Stimulated activated CD8-positive, alpha-beta memory T cell treated with anti-CD3 and anti-CD28 coated beads, Interleukin-12 subunit alpha, Interleukin-12 subunit beta, amount 100 ng/mL, for 24 hours (primary cell): ENCODE measurements around the gene CTNND2.
"Not testable (repeated sequence)": the region's sequence is repeated elsewhere in the genome, so short reads cannot be mapped to it uniquely, and the experiment has no call there.

Experiments used
- DNase-seq: peaks from one replicate; pipeline ENCODE4 v3.0.0-alpha.2; 2020; ENCODE audit errors: extremely low read depth

Gene CTNND2

DNA sequence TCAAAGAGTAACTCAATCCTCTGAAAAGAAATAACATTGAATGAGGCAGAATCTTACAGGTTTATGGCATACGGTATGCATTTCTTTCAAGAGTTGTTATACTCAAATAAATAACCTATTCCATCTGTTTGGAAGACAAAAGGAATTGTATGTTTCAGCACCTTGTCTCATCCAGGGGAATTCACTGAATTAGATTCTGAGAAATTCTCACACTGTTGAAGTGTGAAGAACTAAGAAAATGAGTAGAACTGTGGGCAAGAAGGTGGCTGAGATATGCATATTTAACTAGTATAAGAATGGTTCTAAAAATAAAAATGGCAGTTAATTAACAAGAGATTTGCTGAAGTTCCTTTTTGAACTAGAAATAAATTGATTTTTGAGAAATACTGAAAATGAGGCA is 863.9 kb downstream of the CTNND2 start:
- no peak for DNase-seq

DNA sequence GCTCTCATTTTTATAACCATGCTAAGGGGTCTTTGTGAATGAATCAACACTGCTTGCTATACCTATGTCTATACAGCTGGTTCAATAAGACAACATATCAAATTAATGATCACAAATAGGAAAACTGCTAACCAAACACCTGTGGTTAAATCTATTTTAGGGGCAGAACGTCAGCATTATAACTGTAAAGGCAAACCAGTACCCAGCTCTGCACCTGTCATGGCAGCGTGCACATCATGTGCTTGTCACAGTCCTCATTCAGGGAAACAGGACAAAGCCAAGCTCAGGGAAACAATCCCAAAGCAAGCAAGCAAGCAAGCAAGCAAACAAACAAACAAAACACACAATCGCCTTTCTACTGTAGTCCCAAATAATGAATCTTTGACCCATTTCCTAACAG is 865.5 kb downstream of the CTNND2 start:
- DNase-seq, result no peak

DNA sequence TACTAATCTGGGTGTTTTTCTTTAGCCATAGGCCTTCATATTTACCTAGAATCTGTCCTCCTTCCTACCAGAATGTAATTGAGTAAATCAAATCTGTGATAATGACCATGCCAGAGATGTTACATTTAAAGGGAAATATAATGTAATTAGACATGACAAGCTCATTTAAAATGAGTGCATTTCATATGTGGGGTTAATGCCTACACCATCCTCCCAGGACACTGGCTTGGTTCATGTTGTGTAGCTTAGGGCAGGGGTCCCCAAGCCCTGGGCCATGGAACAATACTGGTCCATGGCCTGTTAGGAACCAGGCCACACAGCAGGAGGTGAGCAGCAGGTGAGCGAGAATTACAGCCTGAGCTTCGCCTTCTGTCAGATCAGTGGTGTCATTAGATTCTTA is 866.3 kb downstream of the CTNND2 start:
- no peak for DNase-seq

DNA sequence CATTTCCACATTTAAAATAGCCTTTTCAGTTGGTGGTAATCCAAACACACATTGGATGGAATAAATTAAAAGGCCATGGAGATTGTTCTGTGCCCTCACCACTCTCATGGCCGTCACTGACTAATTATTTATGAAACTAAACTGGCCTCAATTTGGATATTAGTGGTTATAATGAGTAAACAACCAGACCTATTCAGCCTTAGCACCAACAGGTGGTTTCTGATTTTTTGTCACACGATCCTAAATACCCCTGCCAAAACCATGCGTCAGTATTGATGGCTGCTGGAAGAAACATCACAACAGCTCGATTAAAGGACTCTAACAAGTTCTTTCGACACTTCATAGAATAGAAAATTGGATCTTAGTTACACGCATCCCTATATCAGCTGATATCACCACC is 867.2 kb downstream of the CTNND2 start:
- no peak for DNase-seq

DNA sequence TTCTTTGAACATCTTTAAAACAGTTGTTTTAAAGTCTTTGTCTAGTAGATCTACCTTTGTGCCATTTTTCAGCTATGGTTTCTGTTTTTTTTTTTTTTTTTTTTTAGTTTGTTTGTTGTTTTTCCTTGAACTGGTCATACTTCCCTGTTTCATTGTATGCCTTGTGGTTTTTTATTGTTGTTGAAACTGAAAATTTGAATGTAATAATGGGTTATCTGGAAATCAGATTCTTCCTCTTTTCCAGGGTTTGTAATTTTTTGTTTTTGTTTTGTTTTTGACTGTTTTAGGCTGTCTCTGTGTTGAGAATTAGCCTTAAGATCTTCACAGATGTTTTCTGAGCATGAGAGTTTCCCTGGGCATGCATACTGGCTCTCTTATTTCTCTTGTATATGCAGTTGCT is 873.6 kb downstream of the CTNND2 start:
- DNase-seq, result no peak

DNA sequence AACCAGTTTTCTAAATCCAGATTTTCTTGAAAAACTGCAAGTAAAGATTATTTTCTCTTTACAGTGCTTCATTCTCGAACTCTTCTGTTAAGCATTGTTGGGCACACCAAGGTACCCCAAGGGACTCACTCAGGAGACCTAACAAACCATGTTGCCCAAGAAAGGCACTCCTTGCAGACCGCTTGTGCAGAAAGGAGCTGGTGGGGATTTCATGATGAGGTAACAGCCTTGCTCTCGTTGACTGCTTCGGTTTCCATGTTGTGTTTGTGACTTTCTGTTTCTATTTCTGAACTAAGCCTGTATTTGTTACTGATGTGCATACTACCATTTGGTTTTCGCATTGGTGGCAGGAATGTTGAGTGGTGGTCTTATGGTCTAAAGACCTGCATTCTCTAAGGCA is 876.6 kb downstream of the CTNND2 start:
- DNase-seq, result no peak

DNA sequence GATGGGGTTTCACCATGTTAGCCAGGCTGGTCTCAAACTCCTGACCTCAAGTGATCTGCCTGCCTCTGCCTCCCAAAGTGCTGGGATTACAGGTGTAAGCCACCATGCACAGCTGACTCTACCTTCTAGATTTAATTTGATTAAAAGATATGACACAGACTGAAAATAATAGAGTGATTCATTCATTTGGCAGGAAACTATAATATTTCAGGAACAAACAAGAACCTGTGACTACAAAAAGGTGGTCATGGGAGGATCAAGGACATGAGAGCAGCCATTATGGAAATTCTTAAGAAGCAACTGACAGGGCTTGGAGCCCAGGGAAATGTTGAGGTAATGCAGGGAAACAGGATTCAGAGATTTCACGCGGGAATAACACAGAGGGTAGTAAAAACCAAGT is 877.7 kb downstream of the CTNND2 start:
- DNase-seq, result no peak

DNA sequence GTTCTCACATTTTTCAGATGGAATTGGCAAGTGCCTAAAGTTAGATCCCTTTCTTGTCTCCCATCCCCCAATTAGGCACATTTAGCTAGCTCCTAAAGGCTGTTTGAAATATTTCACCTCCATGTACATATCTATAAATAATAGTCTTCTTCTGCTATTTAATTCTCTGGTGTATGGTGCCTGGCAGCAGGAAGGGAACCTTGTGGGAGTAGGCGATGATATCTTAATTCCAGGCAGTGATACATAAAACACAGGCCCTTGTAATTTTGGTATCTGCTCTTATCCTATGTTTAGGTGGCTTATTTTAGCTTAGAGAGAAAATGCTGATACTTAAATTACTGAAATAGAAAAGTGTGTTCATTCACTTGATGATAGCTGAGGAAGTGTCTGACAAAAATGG is 880.3 kb downstream of the CTNND2 start:
- no peak for DNase-seq

DNA sequence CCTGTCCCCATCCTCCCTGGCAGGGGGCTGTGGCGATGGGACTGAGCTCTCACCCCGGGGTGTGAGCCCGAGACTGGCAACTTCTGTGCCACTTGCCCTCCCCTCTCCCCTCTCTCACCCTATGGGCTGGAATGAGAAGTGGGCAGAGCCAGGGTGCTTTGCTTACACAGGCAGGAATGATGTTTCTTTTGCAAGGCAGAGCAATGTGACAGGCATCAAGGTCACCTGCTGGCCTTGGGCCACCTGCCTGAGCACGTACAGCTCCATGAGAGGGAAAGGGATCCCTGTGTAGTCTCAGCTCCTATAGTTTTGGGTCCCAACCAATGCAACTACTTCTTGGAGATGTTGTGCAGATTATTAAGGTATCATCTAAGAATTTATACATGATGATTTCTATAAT is 890.5 kb downstream of the CTNND2 start:
- no peak for DNase-seq

DNA sequence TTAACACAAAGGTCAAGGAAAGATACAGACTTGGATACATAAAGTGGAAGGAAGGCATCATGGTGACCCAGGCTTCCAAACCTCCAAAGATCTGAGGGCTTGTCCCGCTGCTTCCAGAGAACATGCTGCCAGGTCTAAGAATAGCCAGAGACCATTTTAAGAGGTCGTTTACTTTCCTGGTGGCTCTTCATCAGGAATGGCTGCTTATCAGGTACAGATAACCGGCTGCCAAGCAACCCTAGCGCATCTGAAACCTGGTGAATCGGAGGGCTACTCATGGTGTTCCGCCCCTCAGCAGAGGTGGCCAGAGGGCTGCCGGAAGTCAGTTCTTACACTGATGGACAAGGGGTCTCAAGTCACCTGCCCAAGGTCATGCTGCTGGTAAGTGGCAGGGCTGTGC is 892.0 kb downstream of the CTNND2 start:
- no peak for DNase-seq

DNA sequence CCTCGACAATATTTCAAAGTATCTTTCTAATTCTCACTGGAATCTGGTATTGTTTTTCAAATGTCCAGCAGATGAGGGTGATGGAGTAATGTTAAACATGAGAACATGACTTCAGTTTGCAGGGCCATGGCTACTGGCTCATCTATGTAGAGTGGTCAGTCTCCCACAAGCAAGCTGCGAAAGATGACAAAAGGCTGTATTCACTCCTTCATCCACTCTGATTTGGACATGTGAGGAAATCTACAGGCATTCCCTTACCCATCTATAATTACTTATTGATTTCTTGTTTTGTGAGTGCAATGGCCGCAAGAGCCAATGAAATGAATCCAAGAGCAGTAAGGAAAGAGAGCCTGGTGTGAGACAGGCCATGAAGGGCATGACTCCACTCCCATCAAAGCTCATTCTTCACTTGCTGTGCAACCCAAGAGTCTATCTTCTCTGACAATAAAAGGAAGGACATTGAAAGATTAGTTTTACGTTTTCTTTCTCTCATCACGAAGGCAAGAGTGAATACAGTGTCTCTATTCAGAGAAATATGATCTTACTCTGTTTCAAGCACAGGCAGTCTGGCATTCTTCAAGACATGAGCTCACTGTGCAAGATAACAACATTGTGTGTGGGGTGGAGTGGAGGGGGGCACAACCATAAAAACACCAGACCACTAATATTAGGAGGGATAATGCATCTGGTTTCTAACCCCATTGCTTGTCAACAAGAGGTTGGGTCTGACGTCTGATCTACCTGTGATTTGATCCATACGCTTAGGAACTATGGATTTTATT is 893.6 kb downstream of the CTNND2 start:
- no peak for DNase-seq

DNA sequence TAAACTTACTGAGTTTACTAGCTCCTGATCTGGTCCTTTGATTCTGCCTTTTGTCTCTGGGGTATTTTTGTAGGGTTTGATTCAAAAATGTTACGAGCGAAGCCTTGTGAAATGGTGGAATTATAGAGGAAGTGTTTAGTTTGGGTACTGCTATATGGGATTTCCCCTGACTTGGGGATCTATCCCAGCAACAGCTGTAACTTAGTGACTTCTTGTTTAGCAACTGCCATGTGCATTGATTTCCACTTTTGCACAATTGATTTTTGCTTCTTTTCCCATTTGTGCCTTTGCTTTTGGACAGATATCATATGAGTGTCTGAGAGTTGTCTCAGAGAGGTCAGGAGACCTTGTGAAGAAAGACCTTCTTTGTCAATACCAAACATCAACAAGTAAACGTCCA is 894.7 kb downstream of the CTNND2 start:
- DNase-seq, result no peak

DNA sequence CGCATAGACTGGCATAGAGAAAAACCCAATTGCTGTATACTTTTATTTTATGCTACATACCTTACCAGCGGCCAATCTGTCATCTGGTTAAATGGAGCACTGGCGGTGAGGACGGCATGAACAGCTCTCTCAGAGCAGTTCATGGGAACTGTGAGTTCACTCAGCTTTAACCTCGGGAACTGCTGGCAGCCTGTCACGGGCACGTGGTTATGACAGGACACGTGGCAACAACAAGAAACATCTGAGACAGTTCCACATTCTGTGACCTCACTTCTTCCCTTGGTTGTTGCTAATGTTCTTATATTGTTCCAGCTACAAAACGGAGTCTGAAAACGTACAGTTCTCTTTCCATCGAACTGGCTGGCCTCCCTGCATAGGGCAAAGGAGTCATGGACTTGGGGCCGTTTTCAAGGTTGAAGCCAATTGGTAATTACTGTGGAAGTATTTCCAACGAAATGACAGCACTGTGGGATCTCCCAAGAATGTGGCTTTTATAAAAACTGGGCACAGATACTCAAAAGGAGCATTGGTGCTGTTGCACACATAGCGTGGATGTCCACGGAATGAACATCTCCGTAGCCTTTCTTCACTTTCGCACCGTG is 896.9 kb downstream of the CTNND2 start:
- DNase-seq, result no peak

DNA sequence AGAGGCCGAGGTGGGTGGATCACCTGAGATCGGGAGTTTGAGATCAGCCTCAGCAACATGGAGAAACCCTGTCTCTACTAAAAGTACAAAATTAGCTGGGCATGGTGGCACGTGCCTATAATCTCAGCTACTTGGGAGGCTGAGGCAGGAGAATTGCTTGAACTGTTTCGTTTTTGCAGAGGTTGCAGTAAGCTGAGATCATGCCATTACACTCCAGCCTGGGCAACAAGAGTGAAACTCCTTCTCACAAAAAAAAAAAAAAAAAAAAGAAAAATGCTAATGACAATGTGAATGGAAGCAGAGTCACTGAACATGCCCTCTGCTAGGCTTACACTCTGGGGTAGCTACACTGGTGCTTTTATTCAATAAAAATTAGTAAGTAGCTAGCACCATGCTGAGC is 899.7 kb downstream of the CTNND2 start:
- DNase-seq, result not testable (repeated sequence)

DNA sequence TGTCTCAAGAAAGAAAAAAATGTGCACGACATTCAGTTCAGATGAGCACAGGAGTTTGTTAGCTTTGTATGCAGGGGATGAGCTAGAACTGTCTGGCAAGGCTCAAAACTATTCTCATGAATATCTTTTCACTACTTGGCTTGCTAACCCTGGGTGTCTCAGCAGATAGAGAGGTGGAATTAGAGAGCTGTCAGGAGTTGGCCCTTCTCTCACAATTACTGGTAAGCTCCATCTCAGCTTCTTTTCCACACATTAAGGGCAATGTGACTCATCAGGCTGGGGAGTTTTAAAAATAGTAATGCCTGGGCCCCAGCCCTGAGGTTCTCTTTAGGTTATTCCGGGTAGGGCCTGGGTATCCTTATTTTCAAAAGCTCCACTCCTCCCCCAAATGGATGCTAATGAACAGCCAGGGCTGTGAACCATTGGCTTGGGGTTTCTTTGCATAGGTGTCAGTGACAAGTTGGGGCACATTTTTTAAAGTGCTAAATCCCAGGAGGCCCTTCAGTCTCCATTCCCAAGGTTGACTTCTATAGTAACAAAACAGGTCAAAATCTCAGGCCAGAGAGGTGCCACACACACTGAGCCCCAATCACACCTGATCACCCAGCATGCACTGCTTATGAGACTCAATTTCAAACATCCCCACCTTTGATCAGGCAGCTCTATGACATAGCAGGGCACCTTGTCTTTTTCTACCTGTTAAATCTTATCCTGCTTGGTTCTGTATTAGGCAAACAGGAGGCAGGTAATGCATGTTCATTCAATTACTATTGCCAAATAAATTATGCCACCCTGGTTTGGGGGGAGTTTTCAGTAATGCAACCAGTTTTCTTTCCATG is 903.5 kb downstream of the CTNND2 start:
- DNase-seq, result no peak

DNA sequence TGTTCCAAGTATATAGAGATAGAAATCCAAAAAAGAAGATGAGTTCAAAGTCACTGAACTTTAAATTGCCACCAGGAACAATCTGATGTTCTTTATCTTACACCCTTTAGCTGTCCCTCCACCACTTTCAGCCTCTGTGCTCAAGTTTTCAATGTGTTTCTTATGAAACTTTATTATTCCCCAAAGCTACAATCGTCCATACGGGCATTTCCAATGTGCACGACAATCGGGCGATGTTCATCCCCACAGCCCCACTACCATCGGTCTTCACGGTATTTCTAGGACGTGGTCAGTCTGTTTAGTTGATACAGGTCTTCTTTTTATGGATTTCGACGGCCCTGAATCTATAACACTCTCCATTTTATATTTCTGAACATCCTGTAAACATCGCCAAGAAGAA is 904.5 kb downstream of the CTNND2 start:
- DNase-seq, result no peak

DNA sequence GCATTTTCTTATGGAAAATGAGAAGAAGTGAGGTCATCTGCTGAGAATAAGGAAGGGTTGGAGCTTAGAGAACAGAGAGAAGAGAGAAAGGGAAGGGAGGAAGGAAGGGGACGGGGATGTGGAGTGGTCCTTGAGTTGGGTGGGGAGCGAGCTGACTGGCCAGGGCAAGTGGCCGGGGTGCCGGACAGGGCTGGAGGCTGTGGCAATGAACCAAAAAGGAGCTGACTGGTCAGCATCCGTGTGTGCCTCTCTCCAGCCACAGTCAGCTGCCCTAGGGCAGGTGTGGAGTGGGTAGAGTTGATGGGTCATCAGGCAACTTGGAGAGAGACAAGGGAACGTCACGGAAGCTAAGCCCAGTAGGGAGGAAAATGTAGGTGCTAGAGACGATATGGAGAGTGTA is 908.4 kb downstream of the CTNND2 start:
- DNase-seq, result no peak

DNA sequence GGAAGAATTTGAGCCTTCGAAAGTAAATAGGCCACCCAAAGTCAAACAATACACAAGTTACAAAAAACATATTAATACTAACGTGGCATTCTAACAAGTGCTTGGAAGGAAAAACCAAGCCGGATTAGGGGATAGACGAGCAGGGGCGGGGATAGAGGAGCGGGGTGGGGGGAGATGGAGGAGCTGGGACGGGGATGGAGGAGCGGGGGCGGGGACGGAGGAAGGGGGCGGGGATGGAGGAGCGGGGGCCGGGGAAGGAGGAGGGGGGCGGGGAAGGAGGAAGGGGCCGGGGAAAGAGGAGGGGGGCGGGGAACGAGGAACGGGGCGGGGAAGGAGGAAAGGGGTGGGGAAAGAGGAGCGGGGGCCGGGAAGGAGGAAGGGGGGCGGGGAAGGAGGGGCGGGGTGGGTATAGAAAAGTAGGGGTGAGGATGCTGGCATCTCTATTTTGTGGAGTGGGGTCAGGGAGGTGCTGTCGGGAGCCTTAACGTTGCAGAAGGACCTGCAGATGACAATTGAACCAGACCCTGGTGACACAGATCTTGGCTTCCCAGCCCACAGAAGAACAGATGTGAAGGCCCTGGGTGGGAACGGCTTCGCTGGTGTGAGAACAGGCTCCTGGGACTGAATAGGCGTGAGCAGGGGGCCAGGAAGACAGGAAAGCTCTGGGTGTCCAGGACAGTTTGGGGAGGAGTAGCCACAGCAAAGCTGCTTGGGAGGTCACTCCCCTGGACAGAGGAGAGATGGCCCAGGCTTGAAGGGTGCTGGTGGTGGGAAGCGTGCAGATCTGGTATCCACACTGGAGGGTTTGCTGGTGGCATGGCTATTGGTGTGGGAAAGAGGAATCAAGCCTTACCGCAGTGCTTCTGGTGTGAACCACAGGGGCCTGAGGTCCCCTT is 909.9 kb downstream of the CTNND2 start:
- no peak for DNase-seq

DNA sequence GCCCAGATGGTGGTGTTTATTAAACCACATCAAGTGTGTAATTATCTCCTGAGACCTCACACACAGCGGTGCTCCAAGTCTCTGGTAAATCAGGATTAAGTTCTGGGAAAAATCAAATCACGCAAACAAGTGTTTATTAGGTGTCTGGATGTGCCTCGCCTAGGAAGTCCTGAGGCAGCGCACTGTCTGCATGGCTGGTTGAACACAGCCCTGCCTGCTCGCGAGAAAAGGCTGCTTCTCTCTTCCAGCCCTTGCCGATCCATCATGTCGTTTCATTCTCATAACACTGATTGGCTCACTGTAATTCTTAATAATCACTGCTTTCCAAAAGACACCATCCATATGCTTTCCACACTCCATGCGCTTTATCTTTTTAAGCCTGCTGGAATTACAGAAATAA is 913.6 kb downstream of the CTNND2 start:
- no peak for DNase-seq

DNA sequence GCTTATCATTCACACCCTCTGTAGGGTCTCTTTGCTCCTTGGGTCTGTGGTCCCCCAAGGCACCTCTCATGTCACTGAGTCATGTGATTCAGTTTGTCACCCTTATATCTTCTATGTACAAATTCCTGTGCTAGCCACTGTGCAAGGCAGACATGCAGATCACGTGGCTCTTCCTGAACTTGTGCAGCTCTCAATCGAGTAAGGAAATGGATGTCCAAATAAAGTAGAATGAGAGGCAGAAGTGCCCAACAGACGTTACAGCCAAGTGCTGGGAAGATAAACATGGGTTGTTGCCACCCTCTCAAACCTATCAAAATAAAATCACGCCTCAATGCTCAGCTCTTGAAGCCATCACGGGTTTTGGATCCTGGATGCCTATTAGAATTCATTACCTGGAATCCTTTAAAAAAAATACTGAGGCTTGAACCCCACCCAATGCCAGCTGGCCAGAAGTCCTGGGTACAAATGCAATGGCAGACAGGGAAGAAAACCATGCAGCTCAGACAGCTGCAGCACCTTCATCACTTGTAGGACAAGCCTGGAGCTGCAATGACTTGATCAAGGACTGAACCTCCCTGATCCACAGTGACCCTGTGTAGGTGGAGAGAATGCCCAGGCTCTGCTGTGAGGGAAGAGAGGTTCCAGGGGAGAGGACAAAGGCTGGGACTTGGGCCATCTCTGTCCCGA is 914.5 kb downstream of the CTNND2 start:
- no peak for DNase-seq

DNA sequence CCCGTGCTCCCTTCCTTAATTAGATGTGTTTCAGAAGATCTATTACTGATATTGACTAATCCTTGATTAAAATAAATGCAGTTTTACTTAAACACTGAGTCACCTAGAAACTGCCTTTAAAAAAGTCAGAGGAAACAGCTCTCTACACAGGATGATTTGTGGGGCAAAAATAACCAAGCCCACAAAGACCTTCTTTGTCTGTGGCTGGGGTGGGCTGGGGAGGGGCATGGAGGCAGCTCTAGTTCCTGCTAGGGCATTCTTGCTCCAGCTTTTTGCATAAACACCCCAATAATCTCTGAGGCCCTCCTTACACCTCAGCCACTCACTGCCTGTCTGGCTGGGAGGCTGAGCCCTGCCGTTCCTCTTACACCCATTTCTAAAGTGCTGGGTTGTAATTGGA is 915.6 kb downstream of the CTNND2 start:
- no peak for DNase-seq
